GM18520 (cell line): Measurements from ENCODE around the gene IL10.

Experiments
- ATAC-seq: cut with Tn5 transposase; IDR thresholded peaks from one replicate; pipeline ENCODE4 v1.9.1; 2021; ENCODE audit not compliant: unreplicated experiment

Gene IL10

GRCh38 chr1:206772243-206772937 lies at the start of gene IL10:
IL10 (minus strand) TSS chr1:206772494; CDS start chr1:206772435, 59 bp downstream.
- ATAC-seq, result no peak

GRCh38 chr1:206821493-206821892 lies 49.2 kb upstream of the IL10 start:
- ATAC-seq, result no peak

GRCh38 chr1:206816390-206817287 lies 44.3 kb upstream of the IL10 start:
- peak; percentile 47 for ATAC-seq

GRCh38 chr1:206814716-206815341 lies 42.5 kb upstream of the IL10 start:
- ATAC-seq, result no peak

GRCh38 chr1:206812471-206812870 lies 40.2 kb upstream of the IL10 start:
- no peak for ATAC-seq

GRCh38 chr1:206809504-206810084 lies 37.3 kb upstream of the IL10 start:
- ATAC-seq, result no peak

GRCh38 chr1:206808615-206809014 lies 36.3 kb upstream of the IL10 start:
- no peak for ATAC-seq

GRCh38 chr1:206805357-206805756 lies 33.1 kb upstream of the IL10 start:
- no peak for ATAC-seq

GRCh38 chr1:206804156-206804737 lies 32.0 kb upstream of the IL10 start:
- no peak for ATAC-seq

- peak; percentile 94 for ATAC-seq
Observed at GRCh38 chr1:206803221-206803730, 31.0 kb upstream of the IL10 start.

GRCh38 chr1:206802401-206802800 lies 30.1 kb upstream of the IL10 start:
- ATAC-seq, result no peak

- ATAC-seq, result no peak
Observed at GRCh38 chr1:206801467-206801866, 29.2 kb upstream of the IL10 start.

- ATAC-seq, result no peak
Observed at GRCh38 chr1:206800891-206801290, 28.6 kb upstream of the IL10 start.

- no peak for ATAC-seq
Observed at GRCh38 chr1:206800411-206800810, 28.1 kb upstream of the IL10 start.

- ATAC-seq, result no peak
Observed at GRCh38 chr1:206799311-206799710, 27.0 kb upstream of the IL10 start.

GRCh38 chr1:206798384-206798996 lies 26.2 kb upstream of the IL10 start:
- no peak for ATAC-seq

- no peak for ATAC-seq
Observed at GRCh38 chr1:206797534-206798383, 25.5 kb upstream of the IL10 start.

GRCh38 chr1:206796981-206797402 lies 24.7 kb upstream of the IL10 start:
- ATAC-seq, result no peak

- ATAC-seq, result no peak
Observed at GRCh38 chr1:206796116-206796515, 23.8 kb upstream of the IL10 start.
